Neural progenitor cell (in vitro differentiated cells): ENCODE data around the gene KCNT1. TPM values are rescaled to one million over a fixed set of nuclear protein-coding genes. Genes with fewer than 3 reads are reported as not detected.
A peak's percentile ranks its signal among the peaks of the same experiment; 100 is the strongest.

Source experiments
- DNase-seq: peaks from one replicate; pipeline ENCODE4 v3.0.0-alpha.2; 2016; ENCODE audit warnings: low spot score
- H2AFZ ChIP-seq: fragments of 200-600 bp; sonication (generic); replicated peaks from 2 replicates; pipeline ENCODE4 v1.6.1; 2016; ENCODE audit warnings: antibody characterized with exemption
- H3F3A ChIP-seq: fragments of 200-600 bp; sonication (generic); 2 replicates; pipeline ENCODE4 v1.6.1; 2016; ENCODE audit warnings: antibody characterized with exemption, low read depth
- H3K27ac ChIP-seq: fragments of 200-600 bp; sonication (generic); 2 replicates; pipeline ENCODE4 v1.5.1; 2016; ENCODE audit warnings: mild to moderate bottlenecking
- H3K27me3 ChIP-seq: fragments of 200-600 bp; sonication (generic); 2 replicates; pipeline ENCODE4 v1.6.1; 2016; ENCODE audit warnings: mild to moderate bottlenecking, moderate library complexity
- H3K36me3 ChIP-seq: fragments of 200-600 bp; sonication (generic); 2 replicates; pipeline ENCODE4 v1.5.1; 2016
- H3K4me1 ChIP-seq: fragments of 200-600 bp; sonication (generic); 2 replicates; pipeline ENCODE4 v1.6.1; 2016; ENCODE audit warnings: mixed run types
- H3K4me2 ChIP-seq: fragments of 200-600 bp; sonication (generic); 2 replicates; pipeline ENCODE4 v1.6.1; 2016
- H3K4me3 ChIP-seq: fragments of 200-600 bp; sonication (generic); 2 replicates; pipeline ENCODE4 v1.5.1; 2016
- H3K79me2 ChIP-seq: fragments of 200-600 bp; sonication (generic); 2 replicates; pipeline ENCODE4 v1.6.1; 2016; ENCODE audit warnings: low read depth
- H3K9ac ChIP-seq: fragments of 200-600 bp; sonication (generic); 2 replicates; pipeline ENCODE4 v1.6.1; 2016
- H3K9me3 ChIP-seq: fragments of 200-600 bp; sonication (generic); 2 replicates; pipeline ENCODE4 v1.5.1; 2016; ENCODE audit warnings: low read depth
- H4K20me1 ChIP-seq: fragments of 200-600 bp; sonication (generic); 2 replicates; pipeline ENCODE4 v1.6.1; 2016; ENCODE audit warnings: low read depth
- H3K27ac Mint-ChIP-seq: 3 replicates; pipeline ENCODE4 v1.8.0; 2021; ENCODE audit warnings: mixed read lengths
- H3K27me3 Mint-ChIP-seq: 2 replicates; pipeline ENCODE4 v1.8.0; 2022; ENCODE audit warnings: low read depth, mild to moderate bottlenecking, inconsistent platforms, moderate library complexity, mixed read lengths; ENCODE audit not compliant: insufficient read depth
- H3K36me3 Mint-ChIP-seq: 3 replicates; pipeline ENCODE4 v1.8.0; 2021; ENCODE audit warnings: mixed read lengths
- H3K4me1 Mint-ChIP-seq: 3 replicates; pipeline ENCODE4 v1.8.0; 2021; ENCODE audit warnings: mixed read lengths
- H3K4me3 Mint-ChIP-seq: 3 replicates; pipeline ENCODE4 v1.8.0; 2021; ENCODE audit warnings: mild to moderate bottlenecking, moderate library complexity, mixed read lengths
- H3K9me3 Mint-ChIP-seq: 3 replicates; pipeline ENCODE4 v1.8.0; 2020; ENCODE audit warnings: mixed read lengths
- EZH2 ChIP-seq: fragments of 200-600 bp; sonication (generic); IDR thresholded peaks from 2 replicates; pipeline ENCODE4 v1.6.1; 2017; ENCODE audit warnings: antibody characterized with exemption, mild to moderate bottlenecking, moderate library complexity
- EZH2phosphoT487 ChIP-seq: fragments of 200-600 bp; sonication (generic); IDR thresholded peaks from 2 replicates; pipeline ENCODE4 v1.6.1; 2017; ENCODE audit warnings: antibody characterized with exemption
- total RNA-seq: library from RNA; depleted of rRNA; stranded (reverse); fragments of >200 nt; gene quantifications from 2 replicates; pipeline ENCODE4 v1.2.3, GENCODE V29; 2015; ENCODE audit warnings: low replicate concordance
- TF ChIP-seq, protein P1 (sequence below): fragments of 200-600 bp; sonication (generic); IDR thresholded peaks from 2 replicates; pipeline ENCODE4 v1.5.1; 2017; ENCODE audit warnings: antibody characterized with exemption, mild to moderate bottlenecking

KCNT1 gene
- total RNA-seq, 1 donor from 2014 or later: not detected

DNA sequence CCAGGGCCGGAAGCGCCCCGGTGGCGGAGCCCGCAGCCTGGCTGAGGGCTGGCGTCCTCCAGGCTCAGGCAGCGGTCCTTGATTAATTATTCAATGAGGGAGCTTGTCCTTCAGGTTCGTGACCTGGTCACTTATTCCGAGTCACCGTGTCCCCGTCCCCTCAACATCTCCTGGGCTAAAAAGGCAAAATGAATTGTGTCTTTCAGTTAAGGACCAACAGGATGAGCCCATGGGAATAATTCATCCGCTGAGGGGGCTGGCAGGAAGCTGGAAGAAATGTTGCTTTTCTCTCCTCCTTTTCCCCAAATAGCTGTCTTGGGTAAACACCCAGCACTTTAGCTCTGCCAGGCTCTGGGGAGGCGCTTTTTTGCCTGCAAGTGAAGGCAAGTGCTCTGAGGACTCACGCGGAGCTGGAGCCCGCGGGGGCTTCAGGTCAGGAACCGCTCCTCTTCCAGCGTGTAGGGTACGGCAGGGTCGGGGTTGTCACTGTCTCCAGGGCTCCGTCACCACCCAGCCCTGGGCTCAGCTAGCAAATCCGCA, 13.1 kb downstream of the KCNT1 start:
- no peaks in the 10 kb centered on the region for H3K79me2 ChIP-seq
- H2AFZ ChIP-seq: no peak overlapping the region
- no peaks in the 10 kb centered on the region for H3F3A ChIP-seq
- peaks cover 27% of the 10 kb centered on the region for H4K20me1 ChIP-seq
- H3K9ac ChIP-seq: no peak overlapping the region
- H3K36me3 Mint-ChIP-seq: no peaks in the 10 kb centered on the region
- TF ChIP-seq EZH2 (peak; percentile 60), EZH2phosphoT487 (peak; percentile 34)
- TF ChIP-seq, protein P1, sequence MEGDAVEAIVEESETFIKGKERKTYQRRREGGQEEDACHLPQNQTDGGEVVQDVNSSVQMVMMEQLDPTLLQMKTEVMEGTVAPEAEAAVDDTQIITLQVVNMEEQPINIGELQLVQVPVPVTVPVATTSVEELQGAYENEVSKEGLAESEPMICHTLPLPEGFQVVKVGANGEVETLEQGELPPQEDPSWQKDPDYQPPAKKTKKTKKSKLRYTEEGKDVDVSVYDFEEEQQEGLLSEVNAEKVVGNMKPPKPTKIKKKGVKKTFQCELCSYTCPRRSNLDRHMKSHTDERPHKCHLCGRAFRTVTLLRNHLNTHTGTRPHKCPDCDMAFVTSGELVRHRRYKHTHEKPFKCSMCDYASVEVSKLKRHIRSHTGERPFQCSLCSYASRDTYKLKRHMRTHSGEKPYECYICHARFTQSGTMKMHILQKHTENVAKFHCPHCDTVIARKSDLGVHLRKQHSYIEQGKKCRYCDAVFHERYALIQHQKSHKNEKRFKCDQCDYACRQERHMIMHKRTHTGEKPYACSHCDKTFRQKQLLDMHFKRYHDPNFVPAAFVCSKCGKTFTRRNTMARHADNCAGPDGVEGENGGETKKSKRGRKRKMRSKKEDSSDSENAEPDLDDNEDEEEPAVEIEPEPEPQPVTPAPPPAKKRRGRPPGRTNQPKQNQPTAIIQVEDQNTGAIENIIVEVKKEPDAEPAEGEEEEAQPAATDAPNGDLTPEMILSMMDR: no peak
- peak overlapping the region; percentile 33 for H3K4me3 Mint-ChIP-seq
- no peak overlapping the region for H3K4me3 ChIP-seq
- H3K4me1 ChIP-seq: no peaks in the 10 kb centered on the region
- H3K27me3 Mint-ChIP-seq: peaks cover 40% of the 10 kb centered on the region
- no peak for DNase-seq
- no peak overlapping the region for H3K27ac ChIP-seq
- H3K27me3 ChIP-seq: peaks cover 47% of the 10 kb centered on the region
- no peaks in the 10 kb centered on the region for H3K4me1 Mint-ChIP-seq
- no peaks in the 10 kb centered on the region for H3K9me3 Mint-ChIP-seq
- H3K36me3 ChIP-seq: no peaks in the 10 kb centered on the region
- H3K4me2 ChIP-seq: peak overlapping the region; percentile 71
- H3K27ac Mint-ChIP-seq: no peak overlapping the region
- no peaks in the 10 kb centered on the region for H3K9me3 ChIP-seq

DNA sequence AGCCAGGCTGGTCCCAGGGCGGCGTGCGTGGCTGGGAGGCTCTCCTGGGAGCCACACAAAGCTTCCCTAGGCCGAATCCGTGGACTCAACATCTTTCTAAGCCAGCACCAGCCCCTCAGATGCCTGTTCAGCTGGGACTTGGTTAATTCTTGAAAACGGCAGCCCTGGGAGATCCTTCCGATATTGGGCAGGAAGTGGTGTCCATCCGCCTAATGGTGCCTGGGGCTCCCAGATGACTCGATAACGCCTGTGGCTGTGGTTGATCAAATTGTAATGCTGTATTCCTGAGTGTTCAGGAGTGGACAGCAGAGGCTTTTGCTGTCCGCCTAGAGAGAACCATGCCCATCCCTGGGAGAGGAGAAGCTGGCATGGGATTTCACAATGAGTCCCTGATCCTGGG, 14.1 kb downstream of the KCNT1 start:
- peaks cover 47% of the 10 kb centered on the region for H3K27me3 ChIP-seq
- no peaks in the 10 kb centered on the region for H3K36me3 Mint-ChIP-seq
- no peak overlapping the region for H3K27ac ChIP-seq
- H3K27me3 Mint-ChIP-seq: peaks cover 36% of the 10 kb centered on the region
- no peak overlapping the region for H3K4me2 ChIP-seq
- peaks cover 27% of the 10 kb centered on the region for H4K20me1 ChIP-seq
- H3K9me3 ChIP-seq: no peaks in the 10 kb centered on the region
- H3K79me2 ChIP-seq: no peaks in the 10 kb centered on the region
- no peak for DNase-seq
- no peak overlapping the region for H3K9ac ChIP-seq
- H3K36me3 ChIP-seq: no peaks in the 10 kb centered on the region
- no peak overlapping the region for H3K27ac Mint-ChIP-seq
- H3K4me1 ChIP-seq: no peaks in the 10 kb centered on the region
- no peaks in the 10 kb centered on the region for H3K9me3 Mint-ChIP-seq
- no peak overlapping the region for H3K4me3 Mint-ChIP-seq
- TF ChIP-seq EZH2phosphoT487 (no peak), EZH2 (no peak)
- TF ChIP-seq, protein P1: no peak
- no peak overlapping the region for H3K4me3 ChIP-seq
- H2AFZ ChIP-seq: no peak overlapping the region
- H3F3A ChIP-seq: no peaks in the 10 kb centered on the region
- H3K4me1 Mint-ChIP-seq: no peaks in the 10 kb centered on the region

DNA sequence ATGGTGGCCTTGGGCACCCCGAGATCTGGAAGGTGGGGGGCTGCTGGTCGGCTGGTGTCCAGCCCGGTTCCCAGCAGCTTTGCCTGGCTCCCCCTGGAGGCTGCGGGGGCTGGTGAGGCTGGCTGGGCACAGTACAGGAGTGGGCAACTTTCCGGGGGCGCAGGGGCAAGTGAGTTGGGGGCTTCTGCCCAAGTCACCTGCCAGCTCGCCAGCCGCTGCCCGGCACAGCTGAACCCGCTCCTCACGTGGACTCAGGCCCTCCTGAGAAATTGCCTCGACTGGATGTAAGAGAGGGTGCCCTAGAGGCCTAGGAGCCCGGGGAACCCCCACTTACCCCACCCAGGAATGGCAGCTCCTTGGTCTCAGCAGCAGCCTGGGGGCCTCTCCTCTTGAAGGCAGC, 15.4 kb downstream of the KCNT1 start:
- H3K4me1 ChIP-seq: no peaks in the 10 kb centered on the region
- TF ChIP-seq, protein P1: no peak
- TF ChIP-seq EZH2phosphoT487: no peak
- no peak for TF ChIP-seq EZH2
- H3K4me3 ChIP-seq: no peak overlapping the region
- H3F3A ChIP-seq: no peaks in the 10 kb centered on the region
- H2AFZ ChIP-seq: no peak overlapping the region
- Mint-ChIP-seq H3K4me3 (no peak overlapping the region), H3K4me1 (no peaks in the 10 kb centered on the region), H3K36me3 (no peaks in the 10 kb centered on the region), H3K27me3 (peaks cover 36% of the 10 kb centered on the region), H3K27ac (no peak overlapping the region), H3K9me3 (no peaks in the 10 kb centered on the region)
- H4K20me1 ChIP-seq: peaks cover 27% of the 10 kb centered on the region
- no peak for DNase-seq
- no peak overlapping the region for H3K9ac ChIP-seq
- no peaks in the 10 kb centered on the region for H3K79me2 ChIP-seq
- H3K4me2 ChIP-seq: no peak overlapping the region
- no peaks in the 10 kb centered on the region for H3K36me3 ChIP-seq
- no peaks in the 10 kb centered on the region for H3K9me3 ChIP-seq
- H3K27me3 ChIP-seq: peaks cover 46% of the 10 kb centered on the region
- no peak overlapping the region for H3K27ac ChIP-seq
